Suppressor macrophage treated with lipopolysaccharide for 1 hour (primary cell): Measurements from ENCODE around the gene MED7.
A peak's percentile ranks its signal among the peaks of the same experiment; 100 is the strongest.
"Not testable (repeated sequence)": the region's sequence is repeated elsewhere in the genome, so short reads cannot be mapped to it uniquely, and the experiment has no call there.

Experiments used
- DNase-seq, 3 donors: peaks; one replicate each; pipeline ENCODE4 v3.0.0-alpha.2; 2020 to 2022

Gene MED7

GRCh38 chr5:157142317-157143126, at the start of gene MED7:
Gene MED7 (minus strand): TSS chr5:157142865. CDS start chr5:157139431, 3,434 bp downstream.
- DNase-seq: peak; percentile 97 to 99 (median 99)

DNA sequence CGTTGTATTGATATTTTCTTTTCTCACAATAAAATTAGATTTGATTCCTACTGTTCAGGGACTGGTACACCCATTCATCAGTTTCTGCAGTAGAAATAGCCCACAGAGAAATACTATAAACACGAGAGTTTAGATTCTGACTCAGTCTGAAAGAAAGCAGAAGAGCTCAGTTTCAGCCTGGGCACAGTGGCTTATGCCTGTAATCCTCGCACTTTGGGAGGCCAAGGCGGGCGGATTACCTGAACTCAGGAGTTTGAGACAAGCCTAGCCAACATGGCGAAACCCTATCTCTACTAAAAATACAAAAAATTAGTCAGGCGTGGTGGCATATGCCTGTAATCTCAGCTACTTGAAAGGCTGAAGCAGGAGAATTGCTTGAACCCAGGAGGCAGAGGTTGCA, 46.6 kb upstream of the MED7 start:
- no peak for DNase-seq

DNA sequence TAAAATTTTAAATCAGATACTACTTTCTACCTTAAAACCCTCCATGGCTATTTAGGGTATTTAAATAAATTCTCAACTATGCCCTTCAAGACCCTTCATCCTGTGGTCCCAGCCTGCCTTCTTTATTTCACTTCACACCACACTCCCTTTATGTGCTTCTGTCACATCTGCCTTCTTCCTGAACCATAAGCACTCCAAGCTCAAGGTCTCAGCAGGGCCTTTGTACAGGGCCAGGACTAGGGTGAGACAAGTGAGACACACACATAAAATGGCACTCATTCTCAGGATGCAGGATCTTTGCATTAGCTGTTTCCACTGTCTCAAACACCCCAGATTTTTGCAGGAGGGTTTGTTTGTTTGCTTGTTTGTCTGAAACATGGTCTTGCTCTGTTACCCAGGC, 45.6 kb upstream of the MED7 start:
- no peak for DNase-seq

- no peak for DNase-seq
These were observed 44.5 kb upstream of the MED7 start for GRCh38 chr5:157187046-157187754.

- DNase-seq: no peak
These were observed 43.8 kb upstream of the MED7 start for GRCh38 chr5:157186309-157187045.

- not testable (repeated sequence) for DNase-seq
These were observed 42.5 kb upstream of the MED7 start for GRCh38 chr5:157185122-157185521.

GRCh38 chr5:157184117-157184670, 41.5 kb upstream of the MED7 start:
- DNase-seq: no peak

GRCh38 chr5:157182143-157182757, 39.6 kb upstream of the MED7 start:
- no peak for DNase-seq

DNA sequence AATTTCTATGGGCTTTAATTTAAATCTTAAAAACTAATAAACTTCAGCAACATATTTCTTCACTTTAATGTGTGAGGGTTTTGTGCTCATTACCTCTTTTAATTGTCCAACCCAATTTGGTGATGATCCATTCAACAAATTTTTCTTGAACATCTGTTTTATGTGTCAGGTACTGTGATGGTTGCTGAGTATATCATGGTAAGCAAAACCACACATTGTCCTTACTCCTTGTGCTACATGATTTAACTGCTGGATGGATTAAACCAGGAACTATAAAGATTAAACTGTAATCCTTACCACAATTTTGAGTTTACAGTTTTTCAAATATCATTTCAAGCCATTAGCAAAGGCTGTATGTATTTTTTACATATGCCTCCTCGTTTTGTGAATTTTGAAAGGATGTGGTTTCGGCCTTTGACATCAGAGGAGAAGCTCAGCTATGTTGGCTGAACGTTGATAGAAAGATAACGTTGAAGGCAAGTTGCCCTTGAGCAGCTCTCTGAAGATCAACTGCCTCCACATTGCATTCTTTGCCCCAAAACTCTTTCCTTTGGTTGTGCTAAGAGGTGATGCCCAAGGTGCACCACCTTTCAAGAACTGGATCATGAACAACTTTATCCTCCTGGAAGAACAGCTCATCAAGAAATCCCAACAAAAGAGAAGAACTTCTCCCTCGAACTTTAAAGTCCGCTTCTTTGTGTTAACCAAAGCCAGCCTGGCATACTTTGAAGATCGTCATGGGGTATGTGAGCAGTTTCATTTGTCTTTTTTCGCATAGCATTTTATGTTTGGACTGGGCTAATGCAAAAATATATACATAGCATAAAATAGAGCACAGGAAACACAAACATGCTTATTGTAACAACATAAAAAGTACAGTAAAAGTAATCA, 38.0 kb upstream of the MED7 start, which contains the start of gene ITK:
Gene ITK, plus strand, starts transcription at position 467 of the 891 bp plus-strand sequence. Its CDS starts 138 bp downstream, at position 605.
- no peak for DNase-seq

DNA sequence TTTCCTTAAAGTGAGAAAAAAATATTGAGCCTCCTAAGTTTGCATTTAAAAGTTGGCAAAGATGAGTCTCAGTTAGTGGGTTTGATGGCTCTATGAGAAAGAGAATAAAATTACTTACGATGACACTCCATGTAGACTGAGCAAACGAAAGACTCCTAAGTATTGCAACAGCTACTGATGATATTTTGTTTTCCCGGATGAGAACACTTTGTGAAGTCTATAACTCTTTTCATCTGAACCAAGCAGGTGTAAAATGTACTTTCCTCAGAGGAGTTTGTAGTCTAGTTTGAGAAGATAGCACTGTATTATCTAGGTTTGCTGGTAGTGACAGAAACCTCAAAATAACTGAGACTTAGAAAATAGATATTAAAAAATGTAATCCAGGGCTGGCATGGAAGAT, 36.3 kb upstream of the MED7 start:
- no peak for DNase-seq

DNA sequence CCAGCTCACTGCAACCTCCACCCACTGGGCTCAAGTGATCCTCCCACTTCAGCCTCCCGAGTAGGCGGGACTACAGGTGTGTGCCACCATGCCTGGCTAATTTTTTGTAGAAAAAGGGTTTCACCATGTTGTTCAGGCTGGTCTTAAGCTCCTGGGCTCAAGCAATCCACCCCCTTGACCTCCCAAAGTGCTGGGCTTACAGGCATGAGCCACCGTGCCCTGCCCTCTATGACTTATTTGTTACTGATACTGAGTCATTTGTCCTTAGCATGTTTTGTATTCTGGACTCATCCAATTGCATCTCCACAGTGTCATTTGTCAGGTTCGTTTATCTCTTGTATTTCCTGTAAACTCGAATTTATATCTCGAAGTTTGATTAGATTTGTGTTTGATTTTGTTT, 35.3 kb upstream of the MED7 start:
- DNase-seq: peak in 2 of 3 donors; percentile 16 to 27

- no peak for DNase-seq
These were observed 32.5 kb upstream of the MED7 start for GRCh38 chr5:157175071-157175612.

DNA sequence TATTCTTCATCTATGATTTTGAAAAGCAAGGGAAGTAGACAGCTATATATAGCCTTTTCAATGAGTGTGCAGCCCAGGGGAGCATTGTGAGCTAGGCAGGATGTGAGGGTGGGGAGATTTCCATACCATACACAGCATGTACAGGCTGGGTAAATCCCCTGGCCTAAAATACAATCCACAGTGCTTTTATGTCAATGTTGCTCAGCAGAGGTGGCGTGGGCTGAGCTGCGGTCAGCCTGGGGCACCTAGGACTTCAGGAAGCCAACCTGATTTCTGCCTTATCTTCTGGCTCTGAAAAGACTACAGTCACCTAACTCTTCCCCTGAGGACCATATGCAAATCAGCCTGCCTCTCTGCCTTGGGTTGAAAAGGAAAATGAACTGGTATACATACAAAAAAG, 29.7 kb upstream of the MED7 start:
- DNase-seq: peak; percentile 35 to 61 (median 51)

GRCh38 chr5:157168286-157168685, 25.6 kb upstream of the MED7 start:
- no peak for DNase-seq

DNA sequence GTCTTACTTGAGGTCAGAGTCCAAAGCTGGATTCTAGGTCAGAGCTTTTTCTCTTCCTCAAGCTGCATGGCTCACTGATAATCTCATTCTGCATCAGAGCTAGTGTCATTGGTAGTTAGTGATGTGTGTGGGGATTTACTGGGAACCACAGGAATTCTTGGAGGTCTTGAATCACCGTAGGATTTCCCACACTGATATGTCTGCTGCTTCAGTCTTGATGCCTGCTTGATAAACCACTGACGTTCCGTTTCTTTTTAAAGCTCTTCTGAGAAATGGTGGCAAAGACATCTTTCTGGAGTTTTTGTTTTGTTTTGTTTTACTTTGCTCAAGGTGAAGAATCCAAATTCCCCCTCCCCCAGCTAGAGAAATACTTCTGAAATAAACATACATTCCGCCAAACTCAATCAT, 24.6 kb upstream of the MED7 start:
- DNase-seq: peak in 1 of 3 donors; percentile 23

DNA sequence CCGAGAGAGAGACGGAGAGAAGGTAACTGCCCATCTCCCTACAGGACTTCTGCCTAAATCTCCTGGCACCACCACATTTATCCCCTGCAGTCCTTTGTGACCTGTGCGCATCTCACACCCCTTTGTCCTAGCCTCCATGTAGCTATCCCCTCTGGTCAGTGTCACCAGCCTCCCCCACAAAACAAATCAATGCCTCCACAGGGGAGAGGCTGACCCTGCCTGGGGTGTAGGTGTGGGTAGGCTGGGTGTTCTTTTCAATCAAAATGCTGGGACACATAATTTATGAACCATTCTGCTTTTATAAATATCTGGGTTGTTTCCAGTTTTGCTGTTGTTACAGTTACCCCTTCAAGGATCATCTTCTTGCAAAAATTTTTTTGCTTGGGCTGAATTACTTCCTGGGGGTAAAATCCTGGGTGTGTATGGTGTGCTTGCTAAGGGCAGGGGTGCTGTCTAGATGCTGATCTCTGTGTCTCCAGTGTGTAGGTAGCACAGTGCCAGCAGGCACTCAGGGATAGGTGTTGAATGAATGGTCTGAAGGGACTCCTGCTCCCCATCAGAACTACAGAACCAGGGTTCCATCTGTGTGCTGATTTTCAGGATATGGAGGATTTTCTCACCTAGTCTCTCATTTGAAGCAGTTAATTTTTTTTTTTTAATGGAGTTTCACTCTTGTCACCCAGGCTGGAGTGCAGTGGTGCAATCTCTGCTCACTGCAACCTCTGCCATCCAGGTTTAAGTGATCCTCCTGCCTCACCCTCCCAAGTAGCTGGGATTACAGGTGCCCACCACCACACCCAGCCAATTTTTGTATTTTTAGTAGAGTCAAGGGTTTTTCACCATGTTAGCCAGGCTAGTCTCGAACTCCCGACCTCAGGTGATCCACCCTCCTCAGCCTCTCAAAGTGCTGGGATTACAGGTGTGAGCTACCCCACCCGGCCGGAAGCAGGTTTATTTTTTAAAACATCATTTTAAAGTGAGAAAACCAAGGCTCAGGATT, 23.8 kb upstream of the MED7 start, which contains the start of gene GARIN3:
Gene GARIN3, minus strand, starts transcription at position 51 of the 1,000 bp plus-strand sequence. CDS start 96 bp downstream, outside the sequence.
- no peak for DNase-seq

DNA sequence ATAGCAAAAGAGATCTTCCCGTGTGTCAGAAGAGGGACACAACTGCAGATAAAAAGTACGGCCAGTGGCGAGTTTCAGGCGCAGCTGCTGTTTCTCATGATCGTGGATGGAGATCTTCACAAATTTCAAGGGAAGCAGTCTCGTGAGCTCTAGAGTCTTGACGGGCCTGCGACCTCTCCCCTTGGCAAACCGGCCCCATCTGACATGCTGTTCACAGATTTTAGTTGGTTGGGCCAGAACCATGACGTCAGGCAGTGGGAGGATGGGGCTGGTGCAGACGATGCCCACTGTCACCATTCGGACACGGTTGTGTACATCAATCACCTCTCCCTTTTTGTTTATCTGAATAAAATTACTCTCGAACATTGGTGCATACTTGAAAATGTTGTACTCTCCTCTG, 23.0 kb upstream of the MED7 start:
- DNase-seq: no peak

- DNase-seq: no peak
These were observed 22.6 kb upstream of the MED7 start for GRCh38 chr5:157165261-157165660.

GRCh38 chr5:157164521-157164920, 21.9 kb upstream of the MED7 start:
- no peak for DNase-seq
